Skin of body (tissue), 2 donors: Measurements from ENCODE around the gene SERPINB12. TPM values are rescaled to one million over a fixed set of nuclear protein-coding genes. Genes with fewer than 3 reads are reported as not detected.
A peak's percentile ranks its signal among the peaks of the same experiment; 100 is the strongest.

Experiments used
- DNase-seq: peaks from one replicate; lab custom pipeline; 2025; lab: John Stamatoyannopoulos, UW
- total RNA-seq: library from RNA; depleted of rRNA; stranded (reverse); fragments of >200 nt; gene quantifications from one replicate; pipeline ENCODE4 v1.2.3, GENCODE V29; 2014

SERPINB12 gene
- total RNA-seq, 1 donor from 2014 or later, result 64.6 TPM

DNA sequence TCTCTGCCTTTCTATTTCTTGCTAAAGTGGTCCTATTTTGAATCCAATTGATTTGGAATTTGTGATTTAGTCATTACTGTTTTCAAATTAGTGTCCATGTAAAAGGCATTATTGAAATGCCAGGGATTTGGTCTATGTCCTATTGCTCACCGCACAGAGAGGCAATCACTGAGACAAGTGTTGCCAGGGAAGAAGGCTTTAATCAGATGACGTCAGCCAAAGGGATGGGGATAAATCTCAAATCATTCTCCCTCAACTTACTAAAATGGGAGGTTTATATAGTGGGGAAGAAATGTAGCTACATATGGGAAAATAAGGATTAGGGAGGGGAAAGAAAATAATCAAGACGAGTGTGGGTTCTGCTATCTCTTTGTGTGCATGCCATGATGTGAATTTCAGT, 9.6 kb downstream of the SERPINB12 start:
- no peak for DNase-seq

- no peak for DNase-seq
These were observed 10.4 kb downstream of the SERPINB12 start for GRCh38 chr18:63552581-63552980.

GRCh38 chr18:63553081-63553480, 10.9 kb downstream of the SERPINB12 start:
- DNase-seq, result peak; percentile 37

DNA sequence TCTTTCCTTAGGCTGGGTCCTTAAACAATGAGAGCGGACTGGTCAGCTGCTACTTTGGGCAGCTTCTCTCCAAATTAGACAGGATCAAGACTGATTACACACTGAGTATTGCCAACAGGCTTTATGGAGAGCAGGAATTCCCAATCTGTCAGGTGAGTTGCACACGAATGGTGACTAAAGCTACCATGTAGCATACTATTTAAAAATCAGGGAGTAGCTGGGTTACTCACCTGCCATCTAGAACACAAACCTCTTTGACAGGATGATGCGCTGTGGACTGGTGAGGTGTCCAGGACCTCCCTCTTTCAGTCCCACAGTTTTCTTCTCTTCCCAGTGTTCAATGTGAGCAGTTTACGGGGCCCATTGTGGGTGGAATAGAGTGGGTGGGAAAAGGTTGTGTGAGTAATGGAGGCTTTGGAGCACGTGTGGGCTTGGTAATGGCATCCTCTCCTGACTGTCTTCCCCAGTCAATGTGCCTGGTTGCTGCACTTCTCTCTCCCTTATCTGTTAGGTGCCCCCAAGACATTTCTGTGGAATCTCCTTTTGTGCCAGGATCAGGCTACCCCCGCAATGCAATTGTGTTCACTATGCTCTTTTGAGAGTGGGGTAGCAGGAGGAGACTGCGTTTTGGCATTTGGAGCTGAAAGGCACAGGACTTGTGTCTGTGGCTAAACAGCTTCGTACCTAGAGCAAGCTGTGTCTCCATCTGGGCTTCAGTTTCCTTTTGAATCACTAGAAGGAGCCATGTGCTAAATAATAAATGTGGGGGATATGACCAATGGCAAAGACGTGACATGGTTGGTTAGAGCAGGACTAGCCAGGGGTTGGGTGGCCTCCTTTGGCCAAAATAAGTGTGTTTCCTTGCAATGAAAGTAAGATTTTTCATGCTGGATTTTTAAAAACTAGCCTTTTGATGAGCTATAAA, 17.7 kb downstream of the SERPINB12 start:
- DNase-seq, result no peak

GRCh38 chr18:63562284-63562683, 20.1 kb downstream of the SERPINB12 start:
- DNase-seq, result no peak

DNA sequence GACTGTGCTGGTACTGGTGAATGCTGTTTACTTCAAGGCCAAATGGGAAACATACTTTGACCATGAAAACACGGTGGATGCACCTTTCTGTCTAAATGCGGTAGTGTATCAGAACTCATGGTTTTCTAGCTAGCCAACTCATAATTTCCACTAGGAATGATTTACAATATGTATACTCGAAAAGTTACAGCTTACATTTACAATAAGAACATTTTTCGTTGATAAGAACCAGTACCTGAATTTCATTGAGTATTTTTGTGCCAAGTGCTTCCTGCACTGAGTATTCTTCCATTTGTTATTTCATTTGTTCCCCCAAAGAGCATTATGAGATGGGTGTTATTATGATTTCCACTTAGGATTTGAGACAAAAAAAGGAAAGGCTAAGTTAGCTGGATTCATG, 21.9 kb downstream of the SERPINB12 start:
- no peak for DNase-seq

DNA sequence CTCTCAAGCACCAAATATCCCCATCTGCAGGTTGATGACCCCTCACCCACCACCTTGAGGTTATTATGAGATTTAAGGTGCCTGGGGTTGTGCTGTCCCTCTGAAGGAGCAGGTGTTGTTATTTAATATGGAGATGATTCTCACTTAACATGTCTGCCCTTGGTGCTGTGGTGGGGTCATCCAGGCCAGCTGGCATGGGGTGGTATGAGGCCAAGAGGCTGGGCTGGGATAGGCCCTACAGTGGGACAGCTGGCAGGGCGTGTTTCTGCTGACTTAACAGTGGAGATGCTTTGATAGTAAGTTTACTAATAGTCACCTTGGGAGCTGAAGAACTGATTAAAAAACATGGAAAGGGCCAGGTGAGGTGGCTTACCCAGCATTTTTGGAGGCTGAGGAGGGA, 22.4 kb downstream of the SERPINB12 start:
- no peak for DNase-seq

GRCh38 chr18:63567276-63567675, 25.1 kb downstream of the SERPINB12 start:
- DNase-seq, result no peak

DNA sequence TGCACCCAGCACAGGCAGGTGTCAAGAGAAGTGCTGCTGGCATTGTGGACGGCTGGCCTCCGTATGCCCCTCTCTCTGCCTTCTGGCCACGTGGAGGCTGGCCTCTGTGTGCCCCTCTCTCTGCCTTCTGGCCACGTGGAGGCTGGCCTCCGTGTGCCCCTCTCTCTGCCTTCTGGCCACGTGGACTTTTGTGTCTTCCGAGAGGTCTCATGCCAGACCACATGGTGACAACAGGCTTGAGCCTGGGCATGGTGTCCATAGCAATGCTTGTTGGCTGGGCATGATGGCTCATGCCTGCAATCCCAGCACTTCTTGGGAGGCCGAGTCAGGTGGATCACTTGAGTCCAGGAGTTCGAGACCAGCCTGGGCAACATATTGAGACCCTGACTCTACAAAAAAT, 25.7 kb downstream of the SERPINB12 start:
- DNase-seq, result no peak

- peak; percentile 1 for DNase-seq
These were observed 28.6 kb downstream of the SERPINB12 start for GRCh38 chr18:63570721-63571120.

DNA sequence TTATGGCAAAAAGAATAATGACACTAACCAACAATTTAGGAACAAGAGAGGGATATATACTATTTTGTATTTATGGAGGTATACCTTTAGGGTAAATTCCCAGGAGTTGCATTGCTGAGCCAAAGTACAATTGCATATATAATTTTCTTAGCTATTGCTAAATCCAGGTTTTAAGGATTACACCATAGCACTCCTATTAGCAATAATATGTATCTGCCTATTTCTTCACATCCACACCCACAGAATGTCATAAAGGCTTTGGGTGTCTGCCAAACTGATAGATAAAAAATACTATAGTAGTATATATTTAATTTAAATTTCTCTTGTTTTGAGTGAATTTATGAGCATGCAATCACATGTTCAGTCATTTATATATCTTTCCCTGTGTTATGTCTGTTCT, 33.5 kb downstream of the SERPINB12 start:
- DNase-seq, result no peak

- peak; percentile 7 for DNase-seq
These were observed 36.3 kb downstream of the SERPINB12 start for GRCh38 chr18:63578357-63578958.

GRCh38 chr18:63579616-63580015, 37.4 kb downstream of the SERPINB12 start:
- DNase-seq, result no peak

DNA sequence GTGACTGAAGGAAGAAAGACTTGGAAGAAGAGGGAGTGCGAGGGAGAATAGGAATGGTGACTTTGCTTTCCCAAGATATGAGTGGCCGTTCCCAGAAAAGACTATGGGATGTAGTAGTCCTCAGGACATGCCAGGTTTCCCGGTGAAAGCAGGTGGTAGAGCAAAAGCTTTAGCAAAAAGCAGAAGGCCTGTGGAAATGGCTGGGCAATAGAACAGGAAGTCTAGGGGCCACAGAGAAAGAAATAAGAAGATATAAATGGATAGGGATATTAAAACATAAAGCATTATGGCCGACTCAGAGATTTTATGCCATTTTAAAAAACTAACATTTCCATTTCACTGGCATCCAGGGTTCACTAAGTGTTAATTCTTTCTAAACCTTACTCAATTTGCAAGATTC, 43.8 kb downstream of the SERPINB12 start:
- DNase-seq, result no peak

- no peak for DNase-seq
These were observed 44.3 kb downstream of the SERPINB12 start for GRCh38 chr18:63586431-63586830.

- no peak for DNase-seq
These were observed 44.8 kb downstream of the SERPINB12 start, which contains the start of gene SERPINB13 for GRCh38 chr18:63586966-63587365. SERPINB13 (plus strand) TSS chr18:63587343; CDS start chr18:63588668, 1,325 bp downstream.

- no peak for DNase-seq
These were observed 46.7 kb downstream of the SERPINB12 start for GRCh38 chr18:63588909-63589308.

- DNase-seq, result no peak
These were observed 48.2 kb downstream of the SERPINB12 start for GRCh38 chr18:63590373-63590772.

DNA sequence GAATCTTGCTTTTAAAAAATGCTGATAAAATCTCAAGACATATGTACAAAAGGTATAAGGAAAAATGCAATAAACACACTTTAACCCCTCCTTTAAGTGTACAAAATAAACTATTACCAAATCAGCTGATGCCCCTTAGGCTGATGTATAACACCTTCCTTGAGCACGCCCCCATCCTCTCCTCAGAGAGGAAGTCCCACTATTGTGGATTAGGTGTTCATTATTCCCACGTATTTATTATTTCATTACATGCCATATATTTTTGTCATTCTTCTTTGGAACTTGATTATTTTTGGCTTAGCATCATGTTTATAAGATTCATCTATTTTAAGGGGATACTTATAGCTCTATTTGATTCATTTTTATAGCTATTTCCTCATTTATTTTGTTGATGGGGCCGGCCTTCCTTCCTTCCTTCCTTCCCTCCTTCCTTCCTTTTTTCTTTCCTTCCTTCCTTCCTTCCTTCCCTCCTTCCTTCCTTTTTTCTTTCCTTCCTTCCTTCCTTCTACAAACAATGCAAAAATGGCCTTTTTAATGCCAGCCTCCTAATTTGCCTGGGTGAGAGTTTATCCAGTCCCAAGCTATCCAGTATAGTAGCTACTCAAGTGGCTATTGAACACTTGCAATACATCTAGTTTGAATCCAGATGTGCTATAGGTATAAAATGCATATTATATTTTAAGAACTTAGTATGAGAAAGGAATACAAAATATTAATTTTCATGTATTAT, 49.0 kb downstream of the SERPINB12 start:
- DNase-seq, result no peak

DNA sequence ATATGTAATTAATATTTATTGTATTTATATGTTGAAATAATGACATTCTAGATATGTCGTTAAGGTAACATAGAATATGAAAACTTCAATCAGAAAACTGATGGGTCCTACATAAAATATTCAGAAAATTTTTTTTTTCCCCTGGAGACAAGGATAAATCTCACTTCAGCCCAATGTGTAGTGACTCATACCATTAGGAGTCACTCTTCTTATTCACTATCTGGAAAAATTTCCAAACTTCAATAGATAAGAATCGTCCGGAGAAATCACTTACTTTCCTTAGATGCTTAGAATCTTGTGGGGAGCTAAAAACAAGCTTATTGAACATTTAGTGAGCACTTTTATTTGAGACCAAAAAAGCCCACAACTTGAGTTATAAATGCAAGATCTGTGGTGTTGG, 49.6 kb downstream of the SERPINB12 start:
- DNase-seq, result no peak

- DNase-seq, result no peak
These were observed 50.3 kb downstream of the SERPINB12 start for GRCh38 chr18:63592471-63592870.

GRCh38 chr18:63596964-63597363, 54.8 kb downstream of the SERPINB12 start:
- DNase-seq, result no peak
